ENCODE measurements around the gene KCNJ3. TPM values are rescaled to one million over a fixed set of nuclear protein-coding genes. Genes with fewer than 3 reads are reported as not detected.

The KCNJ3 gene
- total RNA-seq, 1 experiment from 2014 or later = not detected

DNA sequence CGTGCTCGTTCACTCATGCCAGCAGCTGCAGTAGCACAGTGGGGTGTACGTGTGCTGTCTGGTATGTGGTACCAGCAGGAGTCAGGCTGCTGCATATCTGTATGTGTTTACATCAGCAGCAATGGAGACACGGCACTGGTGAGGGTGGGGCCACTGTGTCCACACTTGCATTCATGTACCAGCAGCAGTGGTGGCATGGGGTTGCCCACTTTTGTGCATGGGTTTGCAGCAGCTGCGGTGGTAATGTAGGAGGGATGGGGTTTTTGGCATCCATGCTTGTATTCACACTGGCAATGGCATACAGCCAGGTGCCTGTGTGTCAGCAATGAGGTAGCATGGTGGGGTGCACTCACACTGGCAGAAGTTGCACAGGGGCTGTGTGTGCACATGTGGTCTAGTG lies 187.8 kb downstream of the KCNJ3 start:
- CTCF ChIA-PET = no interaction called here
- no peak overlapping the region for H3K27ac ChIP-seq (ENCODE audit: low read depth, low read length)
- DNase-seq (ENCODE audit: low read depth, low spot score) (no peak), ATAC-seq (no peak)
- no peak overlapping the region for H3K4me2 ChIP-seq (ENCODE audit: low read length)
- intact Hi-C loops (cut with micrococcal nuclease) = no loop called here
- no peaks in the 10 kb centered on the region for H3K27me3 ChIP-seq (ENCODE audit: insufficient read depth, low read length)
- H3K4me3 ChIP-seq (replicated peaks in 1 of 2; ENCODE audit: low read depth in 1 of 2, low read length in 2 of 2) = no peak overlapping the region
- no peaks in the 10 kb centered on the region for H3K9me3 ChIP-seq (ENCODE audit: control insufficient read depth in 1 of 2, insufficient read depth in 1 of 2, low read depth in 1 of 2, low read length in 2 of 2)
- H4K20me1 ChIP-seq (ENCODE audit: insufficient read depth) = no peaks in the 10 kb centered on the region
- RAD21 ChIA-PET (ENCODE audit: low non-redundant PET in 1 of 2, low total read pairs in 2 of 2, uncharacterized antibody in 2 of 2, unreplicated experiment in 2 of 2) = no interaction called here
- TF ChIP-seq JUND (IDR thresholded peaks at IDR 0.05) (no peak), ZFX (IDR thresholded peaks at IDR 0.05) (no peak), CEBPB (IDR thresholded peaks at IDR 0.05; ENCODE audit: low read depth) (no peak), SP1 (IDR thresholded peaks at IDR 0.05; ENCODE audit: low read depth) (no peak)
- TF ChIP-seq, protein P1, sequence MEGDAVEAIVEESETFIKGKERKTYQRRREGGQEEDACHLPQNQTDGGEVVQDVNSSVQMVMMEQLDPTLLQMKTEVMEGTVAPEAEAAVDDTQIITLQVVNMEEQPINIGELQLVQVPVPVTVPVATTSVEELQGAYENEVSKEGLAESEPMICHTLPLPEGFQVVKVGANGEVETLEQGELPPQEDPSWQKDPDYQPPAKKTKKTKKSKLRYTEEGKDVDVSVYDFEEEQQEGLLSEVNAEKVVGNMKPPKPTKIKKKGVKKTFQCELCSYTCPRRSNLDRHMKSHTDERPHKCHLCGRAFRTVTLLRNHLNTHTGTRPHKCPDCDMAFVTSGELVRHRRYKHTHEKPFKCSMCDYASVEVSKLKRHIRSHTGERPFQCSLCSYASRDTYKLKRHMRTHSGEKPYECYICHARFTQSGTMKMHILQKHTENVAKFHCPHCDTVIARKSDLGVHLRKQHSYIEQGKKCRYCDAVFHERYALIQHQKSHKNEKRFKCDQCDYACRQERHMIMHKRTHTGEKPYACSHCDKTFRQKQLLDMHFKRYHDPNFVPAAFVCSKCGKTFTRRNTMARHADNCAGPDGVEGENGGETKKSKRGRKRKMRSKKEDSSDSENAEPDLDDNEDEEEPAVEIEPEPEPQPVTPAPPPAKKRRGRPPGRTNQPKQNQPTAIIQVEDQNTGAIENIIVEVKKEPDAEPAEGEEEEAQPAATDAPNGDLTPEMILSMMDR (IDR thresholded peaks at IDR 0.05 in 2 of 3, conservative IDR thresholded peaks at IDR 0.05 in 1 of 3; ENCODE audit: borderline replicate concordance in 1 of 3, insufficient read depth in 1 of 3, low read depth in 2 of 3, low read length in 2 of 3) = no peak
- H3K79me2 ChIP-seq (ENCODE audit: insufficient read depth, low read length) = no peaks in the 10 kb centered on the region
- no peaks in the 10 kb centered on the region for H3K9me2 ChIP-seq (ENCODE audit: insufficient read depth)
- H3K36me3 ChIP-seq (ENCODE audit: control insufficient read depth in 1 of 2, insufficient read depth in 2 of 2, low read length in 2 of 2) = no peaks in the 10 kb centered on the region
- POLR2A ChIA-PET = no interaction called here
- BruUV-seq (replicated peaks) = no TSS peak
- H3K4me1 ChIP-seq (ENCODE audit: control insufficient read depth in 1 of 2, insufficient read depth in 2 of 2, low read length in 2 of 2) = no peaks in the 10 kb centered on the region
- no peak overlapping the region for H2AFZ ChIP-seq (ENCODE audit: low read depth, low read length, poor library complexity, severe bottlenecking)
- no peak overlapping the region for H3K9ac ChIP-seq (ENCODE audit: low read length)

DNA sequence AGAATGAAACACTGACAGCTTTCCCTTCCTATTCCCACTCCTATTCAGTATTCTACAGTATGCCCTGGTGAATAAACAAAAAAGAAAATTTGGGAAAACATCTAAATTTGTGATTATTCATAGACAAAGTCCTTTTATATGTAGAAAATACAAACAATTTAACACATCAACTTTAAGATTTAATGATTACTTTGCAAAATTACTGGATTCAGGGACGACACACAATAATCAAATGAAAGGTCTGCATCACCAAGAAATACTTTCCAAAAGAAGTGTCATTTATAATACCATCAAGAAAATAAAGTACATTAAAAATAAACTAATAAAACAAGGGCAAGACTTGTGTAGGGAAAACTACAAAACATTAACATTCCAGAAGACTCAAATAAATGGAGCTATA lies 199.8 kb downstream of the KCNJ3 start:
- no peak overlapping the region for H2AFZ ChIP-seq (ENCODE audit: low read depth, low read length, poor library complexity, severe bottlenecking)

More for the DNA sequence above, 199.8 kb downstream of the KCNJ3 start:
- H3K4me1 ChIP-seq (ENCODE audit: control insufficient read depth in 1 of 2, insufficient read depth in 2 of 2, low read length in 2 of 2) = no peaks in the 10 kb centered on the region
- no peaks in the 10 kb centered on the region for H4K20me1 ChIP-seq (ENCODE audit: insufficient read depth)
- H3K79me2 ChIP-seq (ENCODE audit: insufficient read depth, low read length) = no peaks in the 10 kb centered on the region
- TF ChIP-seq POLR2AphosphoS5 (IDR thresholded peaks at IDR 0.05; ENCODE audit: low read depth, low read length) (no peak), ELF1 (IDR thresholded peaks at IDR 0.05; ENCODE audit: borderline replicate concordance, low read depth) (no peak), FOSL1 (IDR thresholded peaks at IDR 0.05; ENCODE audit: low read depth) (no peak), ZNF274 (IDR thresholded peaks at IDR 0.05; ENCODE audit: low read depth, low read length) (no peak), POLR2A (IDR thresholded peaks at IDR 0.05; ENCODE audit: borderline replicate concordance, extremely low read depth, insufficient read depth, insufficient read length) (no peak), EZH2phosphoT487 (IDR thresholded peaks at IDR 0.05; ENCODE audit: borderline replicate concordance) (no peak), CBX3 (IDR thresholded peaks at IDR 0.05; ENCODE audit: low read depth) (no peak), RAD21 (IDR thresholded peaks at IDR 0.05; ENCODE audit: low read depth) (no peak), SRF (IDR thresholded peaks at IDR 0.05; ENCODE audit: low read depth) (no peak), EZH2 (IDR thresholded peaks at IDR 0.05) (no peak), EGR1 (IDR thresholded peaks at IDR 0.05; ENCODE audit: low read depth) (no peak), SP1 (IDR thresholded peaks at IDR 0.05; ENCODE audit: low read depth) (no peak), CEBPB (IDR thresholded peaks at IDR 0.05; ENCODE audit: low read depth) (no peak), TCF7L2 (IDR thresholded peaks at IDR 0.05; ENCODE audit: borderline replicate concordance, extremely low read depth, insufficient read depth, insufficient read length) (no peak)
- TF ChIP-seq, protein P2, sequence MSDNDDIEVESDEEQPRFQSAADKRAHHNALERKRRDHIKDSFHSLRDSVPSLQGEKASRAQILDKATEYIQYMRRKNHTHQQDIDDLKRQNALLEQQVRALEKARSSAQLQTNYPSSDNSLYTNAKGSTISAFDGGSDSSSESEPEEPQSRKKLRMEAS (IDR thresholded peaks at IDR 0.05) = no peak
- TF ChIP-seq, protein P3, sequence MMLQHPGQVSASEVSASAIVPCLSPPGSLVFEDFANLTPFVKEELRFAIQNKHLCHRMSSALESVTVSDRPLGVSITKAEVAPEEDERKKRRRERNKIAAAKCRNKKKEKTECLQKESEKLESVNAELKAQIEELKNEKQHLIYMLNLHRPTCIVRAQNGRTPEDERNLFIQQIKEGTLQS (IDR thresholded peaks at IDR 0.05) = no peak
- ChIA-PET POLR2A (no interaction called here), CTCF (no interaction called here), RAD21 (ENCODE audit: low non-redundant PET in 1 of 2, low total read pairs in 2 of 2, uncharacterized antibody in 2 of 2, unreplicated experiment in 2 of 2) (no interaction called here)
- H3K9me3 ChIP-seq (ENCODE audit: control insufficient read depth in 1 of 2, insufficient read depth in 1 of 2, low read depth in 1 of 2, low read length in 2 of 2) = no peaks in the 10 kb centered on the region
- no peak overlapping the region for H3K4me2 ChIP-seq (ENCODE audit: low read length)
- H3K9me2 ChIP-seq (ENCODE audit: insufficient read depth) = no peaks in the 10 kb centered on the region
- H3K4me3 ChIP-seq (replicated peaks in 1 of 2; ENCODE audit: low read depth in 1 of 2, low read length in 2 of 2) = no peak overlapping the region
- H3K27me3 ChIP-seq (ENCODE audit: insufficient read depth, low read length) = no peaks in the 10 kb centered on the region
- no peak overlapping the region for H3K9ac ChIP-seq (ENCODE audit: low read length)
- intact Hi-C loops (cut with micrococcal nuclease) = no loop called here
- no TSS peak for BruUV-seq (replicated peaks)
- no peak overlapping the region for H3K27ac ChIP-seq (ENCODE audit: low read depth, low read length)
- ATAC-seq (no peak), DNase-seq (ENCODE audit: low read depth, low spot score) (no peak)
- H3K36me3 ChIP-seq (ENCODE audit: control insufficient read depth in 1 of 2, insufficient read depth in 2 of 2, low read length in 2 of 2) = no peaks in the 10 kb centered on the region
